GM08714 (cell line): Measurements from ENCODE around the gene SPINT1.

Source experiments
- H3K4me3 ChIP-seq: fragments of 200-500 bp; sonication (Bioruptor generic); 2 replicates; pipeline ENCODE4 v1.5.1; 2014; ENCODE audit warnings: mild to moderate bottlenecking, low read length, inconsistent platforms
- ZNF274 ChIP-seq: IDR thresholded peaks from 2 replicates; pipeline ENCODE4 v1.6.1; 2012; ENCODE audit warnings: mild to moderate bottlenecking, low read depth, low read length

The SPINT1 gene

DNA sequence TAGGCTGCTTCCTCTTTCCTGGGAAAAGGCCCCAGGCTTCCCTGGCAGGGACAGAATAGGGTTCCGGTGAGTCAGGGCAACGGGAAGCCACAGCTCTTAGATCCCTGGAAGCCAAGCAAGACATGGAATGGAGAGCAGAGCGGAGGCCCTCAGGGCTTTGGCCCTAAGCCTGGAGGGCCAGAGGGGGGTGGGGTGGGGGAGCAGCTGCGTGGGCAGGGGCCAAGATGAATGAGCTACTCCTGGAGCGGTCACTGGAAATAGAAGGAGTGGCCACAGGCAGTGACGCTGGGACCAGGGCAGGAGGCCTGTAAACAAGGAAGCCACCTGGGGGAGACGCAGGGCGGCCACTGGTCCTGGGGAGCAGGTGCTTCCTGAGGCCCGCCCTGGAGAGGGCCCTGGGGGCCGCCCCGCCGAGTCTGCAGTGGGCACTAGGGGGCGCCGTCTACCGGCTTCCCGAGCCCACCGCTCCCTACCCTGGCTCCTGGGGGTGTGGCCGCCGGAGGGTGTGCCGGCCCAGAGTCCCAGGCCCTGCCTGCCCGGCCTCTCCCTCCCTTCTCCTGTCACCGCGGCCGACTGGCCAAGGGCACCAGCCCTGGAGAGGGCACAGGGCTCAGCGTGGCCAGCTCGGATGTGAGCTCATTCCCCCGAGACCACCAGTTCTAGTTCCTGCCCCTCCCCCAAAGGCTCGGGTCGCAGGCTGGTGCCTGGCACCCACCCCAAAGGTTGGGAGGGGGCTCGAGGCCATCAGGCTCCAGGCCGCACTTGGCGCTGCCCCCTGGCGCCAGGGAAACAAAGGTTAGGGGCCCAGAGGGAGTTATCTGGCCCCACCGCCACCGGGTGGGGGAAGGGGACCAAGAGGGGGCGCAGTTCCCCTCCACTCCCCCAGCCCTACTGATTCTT, 62.5 kb downstream of the SPINT1 start:
- TF ChIP-seq ZNF274, result no peak
- H3K4me3 ChIP-seq, result peak overlapping the region; percentile 37; the same call in 1 of the 2 replicates

DNA sequence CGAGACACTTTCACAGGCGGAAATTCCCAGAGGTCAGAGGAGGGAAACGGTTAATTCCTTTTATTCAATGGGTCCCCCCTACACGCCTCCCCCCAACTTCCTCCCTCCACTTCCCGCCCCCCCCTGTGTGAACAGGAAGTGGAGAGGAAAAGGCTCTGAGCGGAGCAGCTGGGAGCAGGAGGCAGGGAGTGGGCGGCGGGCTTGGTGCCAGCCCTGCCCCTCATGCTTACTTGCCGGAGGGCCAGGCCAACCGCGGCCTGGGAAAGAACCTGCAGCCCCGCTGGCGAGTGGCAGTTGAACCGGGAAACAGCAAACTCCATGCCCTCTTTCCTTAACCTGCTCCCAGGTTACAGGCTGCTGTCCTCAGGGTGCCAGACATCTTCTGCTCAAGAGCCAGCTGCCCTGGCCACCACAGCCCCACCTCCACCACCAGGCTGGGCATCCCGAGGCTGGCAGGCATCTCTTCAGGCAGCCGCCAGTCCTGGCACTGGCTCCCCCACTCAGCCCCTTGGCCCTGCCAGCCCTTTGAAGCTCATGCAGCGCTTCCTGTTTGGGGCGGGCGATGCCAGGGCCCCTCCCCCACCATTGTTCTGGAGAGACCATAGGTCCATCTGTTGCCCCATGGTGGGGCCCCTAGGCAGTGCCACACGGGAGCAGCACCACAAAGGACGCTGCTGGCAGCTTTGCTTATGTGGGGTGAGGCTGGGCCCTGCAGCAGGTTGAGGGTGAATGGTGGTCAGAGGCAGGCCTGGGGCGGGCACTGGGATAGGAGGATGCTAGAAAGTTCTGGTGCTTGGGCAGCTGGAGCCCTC, 63.3 kb downstream of the SPINT1 start:
- H3K4me3 ChIP-seq, result peak overlapping the region; percentile 37; the same call in 1 of the 2 replicates
- TF ChIP-seq ZNF274, result no peak
